Endothelial cell (in vitro differentiated cells): ENCODE results near the gene MAGED2. TPM values are rescaled to one million over a fixed set of nuclear protein-coding genes. Genes with fewer than 3 reads are reported as not detected.
"Not testable (repeated sequence)": the region's sequence is repeated elsewhere in the genome, so short reads cannot be mapped to it uniquely, and the experiment has no call there.

Source experiments
- DNase-seq: peaks from one replicate; pipeline ENCODE4 v3.0.0; 2021; ENCODE audit warnings: low spot score
- H3K27ac Mint-ChIP-seq: one replicate; pipeline ENCODE4 v1.8.0; 2021; ENCODE audit warnings: mixed read lengths, inconsistent platforms; ENCODE audit not compliant: unreplicated experiment
- H3K27me3 Mint-ChIP-seq: one replicate; pipeline ENCODE4 v1.8.0; 2021; ENCODE audit warnings: mild to moderate bottlenecking, moderate library complexity, mixed read lengths, inconsistent platforms; ENCODE audit not compliant: unreplicated experiment
- H3K36me3 Mint-ChIP-seq: one replicate; pipeline ENCODE4 v1.8.0; 2021; ENCODE audit warnings: mild to moderate bottlenecking, low read depth, mixed read lengths, inconsistent platforms; ENCODE audit not compliant: unreplicated experiment
- H3K4me1 Mint-ChIP-seq: one replicate; pipeline ENCODE4 v1.8.0; 2021; ENCODE audit warnings: mild to moderate bottlenecking, mixed read lengths, inconsistent platforms; ENCODE audit not compliant: unreplicated experiment
- H3K4me3 Mint-ChIP-seq: one replicate; pipeline ENCODE4 v1.8.0; 2021; ENCODE audit warnings: mild to moderate bottlenecking, mixed read lengths, inconsistent platforms; ENCODE audit not compliant: unreplicated experiment
- H3K9me3 Mint-ChIP-seq: one replicate; pipeline ENCODE4 v1.8.0; 2021; ENCODE audit warnings: mixed read lengths, inconsistent platforms; ENCODE audit not compliant: unreplicated experiment
- CTCF ChIP-seq: fragments of 200-600 bp; sonication (generic); IDR thresholded peaks from one replicate; pipeline ENCODE4 v1.5.0; 2021; ENCODE audit warnings: antibody characterized with exemption; ENCODE audit not compliant: unreplicated experiment
- long read RNA-seq: library from polyadenylated mRNA; unstranded; transcript quantifications from one replicate; pipeline ENCODE4 v2.0.0, GENCODE V29; 2020; ENCODE audit not compliant: unreplicated experiment
- total RNA-seq: library from RNA; stranded (reverse); fragmentation: NEBNext Ultra II Directional; extraction: Animal tissue kit (Norgen Biotek cat#: 25700); gene quantifications from one replicate; pipeline ENCODE4 v1.2.1, GENCODE V29; 2021; ENCODE audit not compliant: unreplicated experiment

The MAGED2 gene
- 581 TPM for total RNA-seq
- long read RNA-seq, transcript MAGED2-206 (13 exons, 2,189 nt) = major isoform, 1,064 of 1,575 reads
- long read RNA-seq, transcript MAGED2-204 (13 exons, 2,048 nt) = minor isoform, 62 of 1,575 reads
- long read RNA-seq, transcript MAGED2-203 (12 exons, 2,066 nt) = minor isoform, 231 of 1,575 reads
- long read RNA-seq, transcript MAGED2-201 (12 exons, 1,958 nt) = minor isoform, 17 of 1,575 reads
- long read RNA-seq, partial matches to known transcripts = 93 of 1,575 reads
- long read RNA-seq, other reads (novel, unspliced or antisense) = 108 of 1,575 reads

- H3K27ac Mint-ChIP-seq = peak within 1 kb of the TSS; percentile 98
- no peak for TF ChIP-seq CTCF
- peak; percentile 43 for DNase-seq
Measured at GRCh38 chrX:54807524-54808108, at the start of gene MAGED2. Gene MAGED2, plus strand, starts transcription at chrX:54807745. Its CDS starts 1,587 bp downstream, at chrX:54809332.

GRCh38 chrX:54758114-54759055 lies 49.2 kb upstream of the MAGED2 start:
- Mint-ChIP-seq H3K4me3 (no peak overlapping the region), H3K9me3 (no peaks in the 10 kb centered on the region), H3K36me3 (no peaks in the 10 kb centered on the region), H3K27me3 (no peaks in the 10 kb centered on the region), H3K27ac (no peak overlapping the region), H3K4me1 (peaks cover 6% of the 10 kb centered on the region)
- no peak for TF ChIP-seq CTCF
- DNase-seq = no peak

More at GRCh38 chrX:54807524-54808108, at the start of gene MAGED2:
- Mint-ChIP-seq H3K4me3 (peak within 1 kb of the TSS; percentile 99), H3K4me1 (peaks cover 19% of the 10 kb centered on the region), H3K36me3 (peaks cover 18% of the 10 kb centered on the region), H3K27me3 (peaks cover 7% of the 10 kb centered on the region), H3K9me3 (no peaks in the 10 kb centered on the region)

- DNase-seq = peak; percentile 15
- not testable (repeated sequence) for H3K4me3 Mint-ChIP-seq, H3K36me3 Mint-ChIP-seq, H3K9me3 Mint-ChIP-seq, H3K27me3 Mint-ChIP-seq
- Mint-ChIP-seq H3K4me1 (peaks cover 11% of the 10 kb centered on the region), H3K27ac (peak overlapping the region; percentile 88)
Measured at GRCh38 chrX:54774391-54775094, 33.0 kb upstream of the MAGED2 start.

- H3K36me3 Mint-ChIP-seq = no peaks in the 10 kb centered on the region
- H3K4me3 Mint-ChIP-seq = no peak overlapping the region
- no peak overlapping the region for H3K27ac Mint-ChIP-seq
- no peaks in the 10 kb centered on the region for H3K9me3 Mint-ChIP-seq
- no peak for TF ChIP-seq CTCF
- DNase-seq = no peak
- H3K4me1 Mint-ChIP-seq = peaks cover 11% of the 10 kb centered on the region
- no peaks in the 10 kb centered on the region for H3K27me3 Mint-ChIP-seq
Measured at GRCh38 chrX:54776061-54776460, 31.5 kb upstream of the MAGED2 start.
